ENCODE data around the gene RGS9BP. TPM values are rescaled to one million over a fixed set of nuclear protein-coding genes. Genes with fewer than 3 reads are reported as not detected.
"Not testable (repeated sequence)": the region's sequence is repeated elsewhere in the genome, so short reads cannot be mapped to it uniquely, and the experiment has no call there.

Gene RGS9BP
- total and polyA plus RNA-seq, 5 donors from 2014 or later, result 0.26 to 0.39 (median 0.32) TPM; not detected in 2

- Histone ChIP-seq H3K9me3 (ENCODE audit: control insufficient read depth in 2 of 2, low read length in 2 of 2) (no peaks in the 10 kb centered on the region), H3K27me3 (ENCODE audit: control insufficient read depth, insufficient read depth, low read length) (no peaks in the 10 kb centered on the region), H3K36me3 (ENCODE audit: control insufficient read depth, insufficient read depth, low read length) (peaks cover 42% of the 10 kb centered on the region), H3K4me1 (ENCODE audit: control insufficient read depth, insufficient read depth, low read length, poor library complexity, severe bottlenecking) (peaks cover 27% of the 10 kb centered on the region), H3K4me3 (ENCODE audit: low read depth, low read length) (peak overlapping the region; percentile 57), H3K27ac (ENCODE audit: insufficient read depth, low read length, poor library complexity, severe bottlenecking) (peak overlapping the region; percentile 63)
- no peaks in the 10 kb centered on the region for H3K9me3 Mint-ChIP-seq
- DNase-seq (peak; percentile 46 to 91 (median 81)), ATAC-seq (ENCODE audit: low read depth in 2 of 2) (peak; percentile 98 to 99)
- peak overlapping the region; percentile 80 to 95 (median 90) for H3K27ac Mint-ChIP-seq
- peaks cover 15 to 53% (median 24%) of the 10 kb centered on the region in 4 donors for H3K4me1 Mint-ChIP-seq
- peaks cover 28% of the 10 kb centered on the region for H3K36me3 Mint-ChIP-seq
- peak overlapping the region; percentile 5 to 78 (median 52) for H3K4me3 Mint-ChIP-seq
- no peaks in the 10 kb centered on the region for H3K27me3 Mint-ChIP-seq
Observed at GRCh38 chr19:32642771-32643170, 32.9 kb upstream of the RGS9BP start.

- Mint-ChIP-seq H3K4me1 (peaks cover 15 to 53% (median 23%) of the 10 kb centered on the region in 4 donors), H3K9me3 (no peaks in the 10 kb centered on the region), H3K27ac (peak overlapping the region in 2 of 3 donors; percentile 55 to 81), H3K4me3 (no peak overlapping the region), H3K27me3 (no peaks in the 10 kb centered on the region), H3K36me3 (peaks cover 28% of the 10 kb centered on the region)
- no peak for DNase-seq
- peaks cover 31% of the 10 kb centered on the region for H3K36me3 ChIP-seq (ENCODE audit: control insufficient read depth, insufficient read depth, low read length)
- H3K27me3 ChIP-seq (ENCODE audit: control insufficient read depth, insufficient read depth, low read length), result no peaks in the 10 kb centered on the region
- H3K4me3 ChIP-seq (ENCODE audit: low read depth, low read length), result no peak overlapping the region
- peak overlapping the region; percentile 37 for H3K27ac ChIP-seq (ENCODE audit: insufficient read depth, low read length, poor library complexity, severe bottlenecking)
- peaks cover 27% of the 10 kb centered on the region for H3K4me1 ChIP-seq (ENCODE audit: control insufficient read depth, insufficient read depth, low read length, poor library complexity, severe bottlenecking)
- ATAC-seq (ENCODE audit: low read depth in 2 of 2), result no peak
- H3K9me3 ChIP-seq (ENCODE audit: control insufficient read depth in 2 of 2, low read length in 2 of 2), result no peaks in the 10 kb centered on the region
Observed at GRCh38 chr19:32646556-32646955, 29.1 kb upstream of the RGS9BP start.

GRCh38 chr19:32647361-32647760 is 28.3 kb upstream of the RGS9BP start:
- H3K27me3 ChIP-seq (ENCODE audit: control insufficient read depth, insufficient read depth, low read length), result no peaks in the 10 kb centered on the region
- ATAC-seq (ENCODE audit: low read depth in 2 of 2) (no peak), DNase-seq (peak in 1 of 3 donors; percentile 12)
- Mint-ChIP-seq H3K4me1 (peaks cover 15 to 45% (median 18%) of the 10 kb centered on the region in 4 donors), H3K27me3 (no peaks in the 10 kb centered on the region), H3K36me3 (peaks cover 28% of the 10 kb centered on the region), H3K27ac (peak overlapping the region in 2 of 3 donors; percentile 81 to 82), H3K9me3 (no peaks in the 10 kb centered on the region), H3K4me3 (no peak overlapping the region)
- no peak overlapping the region for H3K27ac ChIP-seq (ENCODE audit: insufficient read depth, low read length, poor library complexity, severe bottlenecking)
- H3K36me3 ChIP-seq (ENCODE audit: control insufficient read depth, insufficient read depth, low read length), result peaks cover 30% of the 10 kb centered on the region
- no peak overlapping the region for H3K4me3 ChIP-seq (ENCODE audit: low read depth, low read length)
- H3K4me1 ChIP-seq (ENCODE audit: control insufficient read depth, insufficient read depth, low read length, poor library complexity, severe bottlenecking), result peaks cover 20% of the 10 kb centered on the region
- no peaks in the 10 kb centered on the region for H3K9me3 ChIP-seq (ENCODE audit: control insufficient read depth in 2 of 2, low read length in 2 of 2)

GRCh38 chr19:32649751-32650150 is 25.9 kb upstream of the RGS9BP start:
- Histone ChIP-seq H3K4me1 (ENCODE audit: control insufficient read depth, insufficient read depth, low read length, poor library complexity, severe bottlenecking) (peaks cover 3% of the 10 kb centered on the region), H3K27ac (ENCODE audit: insufficient read depth, low read length, poor library complexity, severe bottlenecking) (no peak overlapping the region), H3K27me3 (ENCODE audit: control insufficient read depth, insufficient read depth, low read length) (no peaks in the 10 kb centered on the region), H3K36me3 (ENCODE audit: control insufficient read depth, insufficient read depth, low read length) (peaks cover 44% of the 10 kb centered on the region), H3K4me3 (ENCODE audit: low read depth, low read length) (no peak overlapping the region), H3K9me3 (ENCODE audit: control insufficient read depth in 2 of 2, low read length in 2 of 2) (no peaks in the 10 kb centered on the region)
- Mint-ChIP-seq H3K4me1 (peaks cover 0 to 31% (median 6%) of the 10 kb centered on the region in 4 donors), H3K4me3 (no peak overlapping the region), H3K9me3 (no peaks in the 10 kb centered on the region), H3K36me3 (peaks cover 18% of the 10 kb centered on the region), H3K27ac (no peak overlapping the region), H3K27me3 (no peaks in the 10 kb centered on the region)
- ATAC-seq (ENCODE audit: low read depth in 2 of 2) (no peak), DNase-seq (no peak)

GRCh38 chr19:32650671-32651070 is 25.0 kb upstream of the RGS9BP start:
- Histone ChIP-seq H3K36me3 (ENCODE audit: control insufficient read depth, insufficient read depth, low read length) (peaks cover 50% of the 10 kb centered on the region), H3K4me3 (ENCODE audit: low read depth, low read length) (no peak overlapping the region), H3K27ac (ENCODE audit: insufficient read depth, low read length, poor library complexity, severe bottlenecking) (no peak overlapping the region), H3K9me3 (ENCODE audit: control insufficient read depth in 2 of 2, low read length in 2 of 2) (no peaks in the 10 kb centered on the region), H3K27me3 (ENCODE audit: control insufficient read depth, insufficient read depth, low read length) (no peaks in the 10 kb centered on the region), H3K4me1 (ENCODE audit: control insufficient read depth, insufficient read depth, low read length, poor library complexity, severe bottlenecking) (peaks cover 3% of the 10 kb centered on the region)
- Mint-ChIP-seq H3K9me3 (no peaks in the 10 kb centered on the region), H3K27ac (no peak overlapping the region), H3K36me3 (peaks cover 18% of the 10 kb centered on the region), H3K4me1 (peaks cover 0 to 30% (median 6%) of the 10 kb centered on the region in 4 donors), H3K27me3 (no peaks in the 10 kb centered on the region), H3K4me3 (no peak overlapping the region)
- DNase-seq (no peak), ATAC-seq (ENCODE audit: low read depth in 2 of 2) (no peak)

GRCh38 chr19:32651729-32652140 is 23.9 kb upstream of the RGS9BP start:
- H3K36me3 ChIP-seq (ENCODE audit: control insufficient read depth, insufficient read depth, low read length), result peaks cover 55% of the 10 kb centered on the region
- no peak overlapping the region for H3K4me3 ChIP-seq (ENCODE audit: low read depth, low read length)
- no peak overlapping the region for H3K27ac ChIP-seq (ENCODE audit: insufficient read depth, low read length, poor library complexity, severe bottlenecking)
- Mint-ChIP-seq H3K4me1 (peaks cover 0 to 25% (median 6%) of the 10 kb centered on the region in 4 donors), H3K36me3 (peaks cover 22% of the 10 kb centered on the region), H3K27ac (no peak overlapping the region), H3K9me3 (no peaks in the 10 kb centered on the region), H3K27me3 (no peaks in the 10 kb centered on the region), H3K4me3 (no peak overlapping the region)
- H3K9me3 ChIP-seq (ENCODE audit: control insufficient read depth in 2 of 2, low read length in 2 of 2), result no peaks in the 10 kb centered on the region
- H3K27me3 ChIP-seq (ENCODE audit: control insufficient read depth, insufficient read depth, low read length), result no peaks in the 10 kb centered on the region
- no peaks in the 10 kb centered on the region for H3K4me1 ChIP-seq (ENCODE audit: control insufficient read depth, insufficient read depth, low read length, poor library complexity, severe bottlenecking)
- no peak for ATAC-seq (ENCODE audit: low read depth in 2 of 2)
- DNase-seq, result no peak

GRCh38 chr19:32652331-32652730 is 23.3 kb upstream of the RGS9BP start:
- H3K27ac Mint-ChIP-seq; DNase-seq; H3K4me1 ChIP-seq (ENCODE audit: control insufficient read depth, insufficient read depth, low read length, poor library complexity, severe bottlenecking); H3K27ac ChIP-seq (ENCODE audit: insufficient read depth, low read length, poor library complexity, severe bottlenecking); H3K9me3 ChIP-seq (ENCODE audit: control insufficient read depth in 2 of 2, low read length in 2 of 2); H3K9me3 Mint-ChIP-seq; H3K27me3 Mint-ChIP-seq; H3K27me3 ChIP-seq (ENCODE audit: control insufficient read depth, insufficient read depth, low read length); H3K4me3 ChIP-seq (ENCODE audit: low read depth, low read length); H3K4me3 Mint-ChIP-seq; ATAC-seq (ENCODE audit: low read depth in 2 of 2): not testable (repeated sequence)
- peaks cover 22% of the 10 kb centered on the region for H3K36me3 Mint-ChIP-seq
- H3K36me3 ChIP-seq (ENCODE audit: control insufficient read depth, insufficient read depth, low read length), result peaks cover 52% of the 10 kb centered on the region
- peaks cover 0 to 20% (median 3%) of the 10 kb centered on the region in 4 donors for H3K4me1 Mint-ChIP-seq

- Histone ChIP-seq H3K9me3 (ENCODE audit: control insufficient read depth in 2 of 2, low read length in 2 of 2) (no peaks in the 10 kb centered on the region), H3K36me3 (ENCODE audit: control insufficient read depth, insufficient read depth, low read length) (peaks cover 50% of the 10 kb centered on the region), H3K4me3 (ENCODE audit: low read depth, low read length) (no peak overlapping the region), H3K27me3 (ENCODE audit: control insufficient read depth, insufficient read depth, low read length) (no peaks in the 10 kb centered on the region), H3K27ac (ENCODE audit: insufficient read depth, low read length, poor library complexity, severe bottlenecking) (no peak overlapping the region), H3K4me1 (ENCODE audit: control insufficient read depth, insufficient read depth, low read length, poor library complexity, severe bottlenecking) (no peaks in the 10 kb centered on the region)
- Mint-ChIP-seq H3K4me3 (no peak overlapping the region), H3K36me3 (peaks cover 19% of the 10 kb centered on the region), H3K4me1 (peaks cover 0 to 12% (median under 1%) of the 10 kb centered on the region in 4 donors), H3K9me3 (no peaks in the 10 kb centered on the region), H3K27me3 (no peaks in the 10 kb centered on the region), H3K27ac (no peak overlapping the region)
- no peak for ATAC-seq (ENCODE audit: low read depth in 2 of 2)
- DNase-seq, result no peak
Observed at GRCh38 chr19:32652894-32653598, 22.6 kb upstream of the RGS9BP start.

All from CD4-positive, CD25-positive, alpha-beta regulatory T cell (primary cell).